ENCODE data around the gene DENND5B. TPM values are rescaled to one million over a fixed set of nuclear protein-coding genes. Genes with fewer than 3 reads are reported as not detected.

Gene DENND5B
- polyA plus RNA-seq, 2 donors, result 0.33 to 0.55 TPM

DNA sequence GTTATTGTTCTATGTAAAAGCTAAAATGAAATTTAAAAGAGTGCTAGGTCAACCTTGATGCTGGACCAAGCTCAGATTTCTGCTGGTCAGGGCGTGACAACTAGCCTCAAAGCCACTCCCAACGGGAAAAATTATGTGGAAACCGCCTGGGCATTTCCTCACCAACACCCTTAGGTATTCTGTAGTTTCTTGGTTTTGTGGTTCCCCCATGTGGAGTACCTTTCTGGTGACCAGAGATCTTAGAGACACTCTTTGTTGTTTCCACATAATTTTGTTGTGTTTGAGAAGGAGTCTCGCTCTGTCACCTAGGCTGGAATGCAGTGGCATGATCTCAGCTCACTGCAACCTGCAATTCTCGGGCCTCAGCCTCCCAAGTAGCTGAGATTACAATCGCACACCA lies 119.9 kb downstream of the DENND5B start:
- Histone ChIP-seq H3K36me3 (ENCODE audit: control insufficient read depth in 2 of 2, insufficient read depth in 2 of 2, low read length in 1 of 2) (no peaks in the 10 kb centered on the region), H3K4me1 (ENCODE audit: control insufficient read depth in 2 of 2, insufficient read depth in 2 of 2, low read length in 1 of 2) (no peaks in the 10 kb centered on the region), H3K27ac (ENCODE audit: low read depth in 2 of 2, low read length in 1 of 2) (no peak overlapping the region), H3K4me3 (ENCODE audit: low read depth in 1 of 2, low read length in 2 of 2) (no peak overlapping the region), H3K27me3 (ENCODE audit: control insufficient read depth in 1 of 2, insufficient read depth in 2 of 2, low read length in 2 of 2) (no peaks in the 10 kb centered on the region), H3K9me3 (ENCODE audit: control insufficient read depth in 2 of 2, insufficient read depth in 1 of 2, low read depth in 1 of 2, low read length in 1 of 2) (no peaks in the 10 kb centered on the region)
- WGBS, 2 donors, result 79 to 84% methylated on average over 6 of the region's 6 CpGs

GRCh38 chr12:31470459-31470858 lies 120.5 kb downstream of the DENND5B start:
- Histone ChIP-seq H3K27me3 (ENCODE audit: control insufficient read depth in 1 of 2, insufficient read depth in 2 of 2, low read length in 2 of 2) (no peaks in the 10 kb centered on the region), H3K36me3 (ENCODE audit: control insufficient read depth in 2 of 2, insufficient read depth in 2 of 2, low read length in 1 of 2) (no peaks in the 10 kb centered on the region), H3K9me3 (ENCODE audit: control insufficient read depth in 2 of 2, insufficient read depth in 1 of 2, low read depth in 1 of 2, low read length in 1 of 2) (no peaks in the 10 kb centered on the region), H3K27ac (ENCODE audit: low read depth in 2 of 2, low read length in 1 of 2) (no peak overlapping the region), H3K4me3 (ENCODE audit: low read depth in 1 of 2, low read length in 2 of 2) (no peak overlapping the region), H3K4me1 (ENCODE audit: control insufficient read depth in 2 of 2, insufficient read depth in 2 of 2, low read length in 1 of 2) (no peaks in the 10 kb centered on the region)

DNA sequence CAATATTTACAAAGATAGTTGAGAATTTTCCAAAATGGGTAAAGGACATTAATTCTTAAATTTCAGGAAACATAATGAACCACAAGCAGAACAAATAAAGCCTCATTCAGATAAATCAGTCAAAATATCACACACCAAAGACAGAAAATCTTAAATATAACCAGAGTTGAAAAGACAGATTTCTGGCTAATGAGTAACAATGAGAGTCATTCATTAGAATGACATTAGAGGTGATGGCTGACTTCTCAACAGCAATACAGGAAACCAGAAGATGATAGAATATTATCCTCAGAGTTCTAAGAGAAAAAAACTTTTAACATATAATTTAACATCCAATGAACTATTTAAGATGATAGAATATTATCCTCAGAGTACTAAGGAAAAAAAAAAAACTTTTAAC lies 124.2 kb downstream of the DENND5B start:
- H3K4me1 ChIP-seq (ENCODE audit: control insufficient read depth in 2 of 2, insufficient read depth in 2 of 2, low read length in 1 of 2), result no peaks in the 10 kb centered on the region
- no peaks in the 10 kb centered on the region for H3K9me3 ChIP-seq (ENCODE audit: control insufficient read depth in 2 of 2, insufficient read depth in 1 of 2, low read depth in 1 of 2, low read length in 1 of 2)
- no peak overlapping the region for H3K4me3 ChIP-seq (ENCODE audit: low read depth in 1 of 2, low read length in 2 of 2)
- H3K27me3 ChIP-seq (ENCODE audit: control insufficient read depth in 1 of 2, insufficient read depth in 2 of 2, low read length in 2 of 2), result no peaks in the 10 kb centered on the region
- H3K27ac ChIP-seq (ENCODE audit: low read depth in 2 of 2, low read length in 1 of 2), result no peak overlapping the region
- no peaks in the 10 kb centered on the region for H3K36me3 ChIP-seq (ENCODE audit: control insufficient read depth in 2 of 2, insufficient read depth in 2 of 2, low read length in 1 of 2)

- 89 to 90% methylated on average over 2 of the region's 2 CpGs for WGBS, 2 donors
- H3K4me1 ChIP-seq (ENCODE audit: control insufficient read depth in 2 of 2, insufficient read depth in 2 of 2, low read length in 1 of 2), result no peaks in the 10 kb centered on the region
- no peaks in the 10 kb centered on the region for H3K27me3 ChIP-seq (ENCODE audit: control insufficient read depth in 1 of 2, insufficient read depth in 2 of 2, low read length in 2 of 2)
- H3K36me3 ChIP-seq (ENCODE audit: control insufficient read depth in 2 of 2, insufficient read depth in 2 of 2, low read length in 1 of 2), result no peaks in the 10 kb centered on the region
- H3K4me3 ChIP-seq (ENCODE audit: low read depth in 1 of 2, low read length in 2 of 2), result no peak overlapping the region
- H3K9me3 ChIP-seq (ENCODE audit: control insufficient read depth in 2 of 2, insufficient read depth in 1 of 2, low read depth in 1 of 2, low read length in 1 of 2), result no peaks in the 10 kb centered on the region
- H3K27ac ChIP-seq (ENCODE audit: low read depth in 2 of 2, low read length in 1 of 2), result no peak overlapping the region
These were observed 125.9 kb downstream of the DENND5B start for GRCh38 chr12:31465002-31465401.

GRCh38 chr12:31460024-31460423 lies 130.9 kb downstream of the DENND5B start:
- Histone ChIP-seq H3K27ac (ENCODE audit: low read depth in 2 of 2, low read length in 1 of 2) (no peak overlapping the region), H3K27me3 (ENCODE audit: control insufficient read depth in 1 of 2, insufficient read depth in 2 of 2, low read length in 2 of 2) (no peaks in the 10 kb centered on the region), H3K4me3 (ENCODE audit: low read depth in 1 of 2, low read length in 2 of 2) (no peak overlapping the region), H3K36me3 (ENCODE audit: control insufficient read depth in 2 of 2, insufficient read depth in 2 of 2, low read length in 1 of 2) (no peaks in the 10 kb centered on the region), H3K4me1 (ENCODE audit: control insufficient read depth in 2 of 2, insufficient read depth in 2 of 2, low read length in 1 of 2) (no peaks in the 10 kb centered on the region), H3K9me3 (ENCODE audit: control insufficient read depth in 2 of 2, insufficient read depth in 1 of 2, low read depth in 1 of 2, low read length in 1 of 2) (no peaks in the 10 kb centered on the region)
- 75 to 85% methylated on average over 4 of the region's 4 CpGs for WGBS, 2 donors

DNA sequence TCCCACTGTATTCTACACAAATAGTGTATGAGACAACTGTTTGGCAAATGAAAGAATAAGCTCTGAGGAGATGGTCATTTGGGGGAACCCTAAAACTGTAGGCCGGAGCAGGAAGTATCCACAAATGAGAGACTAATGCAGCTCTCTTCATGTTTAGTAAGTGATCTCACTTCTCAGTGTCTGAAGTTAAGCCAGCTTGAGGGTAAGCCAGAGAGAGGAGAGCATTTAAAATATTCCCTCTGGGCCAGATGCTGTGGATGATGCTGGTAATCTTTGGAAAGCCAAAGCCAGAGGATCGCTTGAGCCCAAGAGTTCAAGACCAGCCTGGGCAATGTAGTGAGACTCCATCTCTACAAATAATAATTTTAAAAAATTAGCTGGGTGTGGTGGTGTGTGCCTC lies 134.4 kb downstream of the DENND5B start:
- Histone ChIP-seq H3K36me3 (ENCODE audit: control insufficient read depth in 2 of 2, insufficient read depth in 2 of 2, low read length in 1 of 2) (no peaks in the 10 kb centered on the region), H3K9me3 (ENCODE audit: control insufficient read depth in 2 of 2, insufficient read depth in 1 of 2, low read depth in 1 of 2, low read length in 1 of 2) (no peaks in the 10 kb centered on the region), H3K4me1 (ENCODE audit: control insufficient read depth in 2 of 2, insufficient read depth in 2 of 2, low read length in 1 of 2) (no peaks in the 10 kb centered on the region), H3K27me3 (ENCODE audit: control insufficient read depth in 1 of 2, insufficient read depth in 2 of 2, low read length in 2 of 2) (no peaks in the 10 kb centered on the region), H3K27ac (ENCODE audit: low read depth in 2 of 2, low read length in 1 of 2) (no peak overlapping the region), H3K4me3 (ENCODE audit: low read depth in 1 of 2, low read length in 2 of 2) (no peak overlapping the region)
- 91 to 97% methylated on average over 2 of the region's 2 CpGs for WGBS, 2 donors

DNA sequence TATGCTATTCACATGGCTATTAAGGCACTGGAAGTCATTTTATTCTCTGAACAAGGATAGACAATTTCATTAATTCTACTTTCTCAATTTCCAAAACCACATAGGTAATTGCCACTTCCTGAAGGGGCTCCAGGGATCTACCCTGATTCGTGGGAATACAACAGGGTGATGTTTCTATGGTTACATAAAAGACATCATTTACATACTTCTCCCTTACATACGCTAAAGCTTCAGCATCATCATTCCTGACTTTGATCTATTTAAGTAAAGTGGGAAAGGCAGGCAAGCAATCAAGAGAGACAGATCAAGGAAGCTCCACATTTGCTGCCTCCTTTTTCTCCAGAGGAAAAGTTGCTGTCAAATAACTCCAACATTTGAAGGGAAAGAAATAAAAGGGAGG lies 146.2 kb downstream of the DENND5B start:
- H3K9me3 ChIP-seq (ENCODE audit: control insufficient read depth in 2 of 2, insufficient read depth in 1 of 2, low read depth in 1 of 2, low read length in 1 of 2), result no peaks in the 10 kb centered on the region
- H3K36me3 ChIP-seq (ENCODE audit: control insufficient read depth in 2 of 2, insufficient read depth in 2 of 2, low read length in 1 of 2), result no peaks in the 10 kb centered on the region
- H3K27ac ChIP-seq (ENCODE audit: low read depth in 2 of 2, low read length in 1 of 2), result no peak overlapping the region
- no peaks in the 10 kb centered on the region for H3K4me1 ChIP-seq (ENCODE audit: control insufficient read depth in 2 of 2, insufficient read depth in 2 of 2, low read length in 1 of 2)
- no peaks in the 10 kb centered on the region for H3K27me3 ChIP-seq (ENCODE audit: control insufficient read depth in 1 of 2, insufficient read depth in 2 of 2, low read length in 2 of 2)
- no peak overlapping the region for H3K4me3 ChIP-seq (ENCODE audit: low read depth in 1 of 2, low read length in 2 of 2)
- 70 to 75% methylated on average over 2 of the region's 2 CpGs for WGBS, 2 donors

DNA sequence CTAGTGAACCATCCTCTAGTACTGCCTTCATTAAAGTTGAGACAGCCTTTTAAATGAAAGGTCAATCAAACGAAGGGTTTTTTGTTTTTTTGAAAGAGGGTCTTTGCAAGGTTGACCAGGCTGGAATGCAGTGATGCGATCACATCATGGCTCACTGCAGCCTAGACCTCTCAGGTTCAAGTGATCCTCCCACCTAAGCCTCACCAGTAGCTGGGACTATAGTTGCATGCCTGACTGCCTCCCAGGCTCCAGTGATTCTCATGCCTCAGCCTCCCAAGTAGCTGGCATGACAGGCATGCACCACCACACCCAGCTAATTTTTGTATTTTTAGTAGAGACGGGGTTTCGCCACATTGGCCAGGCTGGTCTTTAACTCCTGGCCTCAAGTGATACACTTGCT lies 150.3 kb downstream of the DENND5B start:
- Histone ChIP-seq H3K27me3 (ENCODE audit: control insufficient read depth in 1 of 2, insufficient read depth in 2 of 2, low read length in 2 of 2) (no peaks in the 10 kb centered on the region), H3K36me3 (ENCODE audit: control insufficient read depth in 2 of 2, insufficient read depth in 2 of 2, low read length in 1 of 2) (no peaks in the 10 kb centered on the region), H3K4me1 (ENCODE audit: control insufficient read depth in 2 of 2, insufficient read depth in 2 of 2, low read length in 1 of 2) (no peaks in the 10 kb centered on the region), H3K4me3 (ENCODE audit: low read depth in 1 of 2, low read length in 2 of 2) (no peak overlapping the region), H3K27ac (ENCODE audit: low read depth in 2 of 2, low read length in 1 of 2) (no peak overlapping the region), H3K9me3 (ENCODE audit: control insufficient read depth in 2 of 2, insufficient read depth in 1 of 2, low read depth in 1 of 2, low read length in 1 of 2) (no peaks in the 10 kb centered on the region)
- WGBS, 2 donors, result 91 to 94% methylated on average over 4 of the region's 4 CpGs

DNA sequence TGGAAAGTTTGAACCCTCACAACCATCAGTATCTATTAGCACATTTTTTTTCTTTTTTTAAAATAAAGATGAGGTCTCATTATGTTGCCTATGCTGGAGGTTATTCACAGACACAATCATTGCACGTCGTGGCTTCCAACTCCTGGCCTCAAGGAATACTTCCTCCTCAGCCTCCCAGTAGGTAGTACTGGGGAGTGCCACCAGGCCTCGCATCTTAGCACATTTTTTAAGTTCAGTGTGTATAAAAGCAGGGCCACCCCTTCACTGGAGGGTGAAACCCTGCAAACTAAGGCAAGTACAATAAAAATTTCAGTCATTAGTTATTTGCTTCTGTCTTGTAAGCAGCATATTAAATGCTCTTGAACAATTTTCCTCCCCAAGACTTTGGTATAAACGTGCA lies 150.8 kb downstream of the DENND5B start:
- no peaks in the 10 kb centered on the region for H3K9me3 ChIP-seq (ENCODE audit: control insufficient read depth in 2 of 2, insufficient read depth in 1 of 2, low read depth in 1 of 2, low read length in 1 of 2)
- no peaks in the 10 kb centered on the region for H3K36me3 ChIP-seq (ENCODE audit: control insufficient read depth in 2 of 2, insufficient read depth in 2 of 2, low read length in 1 of 2)
- H3K4me3 ChIP-seq (ENCODE audit: low read depth in 1 of 2, low read length in 2 of 2), result no peak overlapping the region
- H3K27me3 ChIP-seq (ENCODE audit: control insufficient read depth in 1 of 2, insufficient read depth in 2 of 2, low read length in 2 of 2), result no peaks in the 10 kb centered on the region
- no peaks in the 10 kb centered on the region for H3K4me1 ChIP-seq (ENCODE audit: control insufficient read depth in 2 of 2, insufficient read depth in 2 of 2, low read length in 1 of 2)
- whole genome bisulfite sequencing, 2 donors, result 79 to 88% methylated on average over 4 of the region's 4 CpGs
- H3K27ac ChIP-seq (ENCODE audit: low read depth in 2 of 2, low read length in 1 of 2), result no peak overlapping the region

DNA sequence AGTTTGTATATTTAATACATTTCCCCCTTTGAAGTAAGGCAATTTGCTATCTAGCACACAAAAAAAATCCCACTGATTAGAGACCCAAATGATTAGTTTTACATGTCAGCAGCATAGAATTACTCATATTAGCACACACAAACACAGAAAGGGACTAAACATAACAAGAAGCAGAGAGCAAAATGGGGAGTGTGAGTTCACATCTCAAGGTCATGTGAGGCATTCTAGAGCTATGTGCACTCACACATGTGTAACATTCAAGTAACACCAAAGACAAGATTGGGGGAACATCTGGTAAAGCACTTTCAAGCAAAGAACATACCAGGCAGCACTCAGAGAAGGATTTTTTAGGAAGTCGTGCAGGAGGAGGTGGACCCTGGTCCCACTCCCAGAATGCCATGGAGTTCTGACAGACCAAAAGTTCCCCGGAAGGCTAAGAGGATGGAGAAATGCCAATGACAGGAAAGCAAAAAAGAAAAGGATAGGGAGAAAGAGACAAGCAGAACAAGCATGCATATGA lies 159.2 kb downstream of the DENND5B start:
- H3K36me3 ChIP-seq (ENCODE audit: control insufficient read depth in 2 of 2, insufficient read depth in 2 of 2, low read length in 1 of 2), result no peaks in the 10 kb centered on the region
- no peaks in the 10 kb centered on the region for H3K9me3 ChIP-seq (ENCODE audit: control insufficient read depth in 2 of 2, insufficient read depth in 1 of 2, low read depth in 1 of 2, low read length in 1 of 2)
- H3K27ac ChIP-seq (ENCODE audit: low read depth in 2 of 2, low read length in 1 of 2), result no peak overlapping the region
- WGBS, 2 donors, result 71 to 74% methylated on average over 2 of the region's 2 CpGs
- no peaks in the 10 kb centered on the region for H3K4me1 ChIP-seq (ENCODE audit: control insufficient read depth in 2 of 2, insufficient read depth in 2 of 2, low read length in 1 of 2)
- no peak overlapping the region for H3K4me3 ChIP-seq (ENCODE audit: low read depth in 1 of 2, low read length in 2 of 2)
- no peaks in the 10 kb centered on the region for H3K27me3 ChIP-seq (ENCODE audit: control insufficient read depth in 1 of 2, insufficient read depth in 2 of 2, low read length in 2 of 2)

Data from esophagus (tissue), 2 donors.